Keratinocyte (primary cell): ENCODE data around the gene PPP1R2B. TPM values are rescaled to one million over a fixed set of nuclear protein-coding genes. Genes with fewer than 3 reads are reported as not detected.

Experiments
- DNase-seq: peaks from one replicate; pipeline ENCODE4 v3.0.0-alpha.2; 2011; ENCODE audit warnings: low read depth, missing footprints, low spot score
- FAIRE-seq: peaks from 2 replicates; lab custom pipeline; 2011; peaks lifted over from hg19 to GRCh38; lab: Jason Lieb, UNC
- H2AFZ ChIP-seq: 2 replicates; pipeline ENCODE4 v1.6.0; 2012; ENCODE audit warnings: low read length, control low read depth, inconsistent platforms; ENCODE audit not compliant: control insufficient read depth
- H3K27ac ChIP-seq: 2 replicates; pipeline ENCODE4 v1.5.1; 2011; ENCODE audit warnings: low read length; ENCODE audit not compliant: control insufficient read depth, insufficient read depth
- H3K27me3 ChIP-seq: 3 replicates; pipeline ENCODE4 v1.6.0; 2011; ENCODE audit warnings: low read length; ENCODE audit not compliant: control insufficient read depth, insufficient read depth; ENCODE audit errors: extremely low read depth
- H3K36me3 ChIP-seq, 2 experiments: 2 replicates in 1 of 2; 3 replicates in 1 of 2; pipeline ENCODE4 v1.5.1; 2011; ENCODE audit warnings: low read length in 2 of 2, mild to moderate bottlenecking in 1 of 2; ENCODE audit not compliant: control insufficient read depth in 2 of 2, insufficient read depth in 2 of 2; ENCODE audit errors: extremely low read depth in 1 of 2
- H3K4me1 ChIP-seq: 3 replicates; pipeline ENCODE4 v1.5.1; 2011; ENCODE audit warnings: low read length; ENCODE audit not compliant: control insufficient read depth, insufficient read depth; ENCODE audit errors: extremely low read depth
- H3K4me2 ChIP-seq: 3 replicates; pipeline ENCODE4 v1.6.0; 2011; ENCODE audit warnings: low read depth, low read length; ENCODE audit not compliant: control insufficient read depth, insufficient read depth; ENCODE audit errors: extremely low read depth
- H3K4me3 ChIP-seq, 3 experiments: fragments of 200-600 bp in 1 of 3; sonication (generic) in 1 of 3; 2 replicates in 2 of 3; 3 replicates in 1 of 3; pipeline ENCODE4 v1.5.1; 2011 to 2016; ENCODE audit warnings: low read length in 3 of 3, mild to moderate bottlenecking in 3 of 3, control low read depth in 2 of 3, inconsistent platforms in 1 of 3, low read depth in 1 of 3, mixed read lengths in 1 of 3, mixed run types in 1 of 3, moderate library complexity in 1 of 3; ENCODE audit not compliant: control insufficient read depth in 2 of 3, insufficient read depth in 2 of 3; ENCODE audit errors: extremely low read depth in 1 of 3
- H3K79me2 ChIP-seq: 2 replicates; pipeline ENCODE4 v1.6.0; 2012; ENCODE audit warnings: low read length; ENCODE audit not compliant: control insufficient read depth, insufficient read depth
- H3K9ac ChIP-seq: 3 replicates; pipeline ENCODE4 v1.6.0; 2011; ENCODE audit warnings: low read length; ENCODE audit not compliant: control insufficient read depth, insufficient read depth; ENCODE audit errors: extremely low read depth
- H3K9me1 ChIP-seq: 3 replicates; pipeline ENCODE4 v1.6.0; 2011; ENCODE audit warnings: low read length; ENCODE audit not compliant: control insufficient read depth, insufficient read depth; ENCODE audit errors: extremely low read depth
- H3K9me3 ChIP-seq: 2 replicates; pipeline ENCODE4 v1.5.1; 2012; ENCODE audit warnings: low read depth, low read length; ENCODE audit not compliant: control insufficient read depth
- H4K20me1 ChIP-seq: 3 replicates; pipeline ENCODE4 v1.6.0; 2011; ENCODE audit warnings: low read length; ENCODE audit not compliant: control insufficient read depth, insufficient read depth; ENCODE audit errors: extremely low read depth
- EZH2 ChIP-seq: IDR thresholded peaks from one replicate; pipeline ENCODE4 v1.6.1; 2012; ENCODE audit warnings: inconsistent platforms, mild to moderate bottlenecking, low read length, moderate library complexity
- dilution Hi-C: fragments of 300-500 bp; cut with MboI; formaldehyde crosslinking; loops from one replicate; pipeline ENCODE4 v1.7.0; 2020; ENCODE audit warnings: low sequenced_read_pairs; ENCODE audit not compliant: extremely low pct_ligation_motif_present
- polyA plus RNA-seq, 5 experiments: library from polyadenylated mRNA; depleted of rRNA in 3 of 5; stranded (reverse) in 3 of 5; stranded (forward) in 1 of 5; unstranded in 1 of 5; fragments of >200 nt; gene quantifications; 1 replicate in 1 of 5; 2 replicates in 3 of 5; 3 replicates in 1 of 5; pipeline versions ENCODE4 v1.2.1 to v1.2.3, GENCODE V29; 2011 to 2012; ENCODE audit warnings: missing spikeins in 2 of 5, low read depth in 1 of 5, low replicate concordance in 1 of 5
- TF ChIP-seq, protein P1 (sequence below), 3 experiments: IDR thresholded peaks in 1 of 3; conservative IDR thresholded peaks in 1 of 3; optimal IDR thresholded peaks in 1 of 3; 2 replicates in 2 of 3; 3 replicates in 1 of 3; pipeline versions ENCODE3 to v1.5.1; 2011; ENCODE audit warnings: low read length in 3 of 3, mild to moderate bottlenecking in 3 of 3, moderate library complexity in 2 of 3, control low read depth in 1 of 3, inconsistent platforms in 1 of 3; ENCODE audit not compliant: insufficient read depth in 2 of 3; ENCODE audit errors: extremely low read depth in 1 of 3

Gene PPP1R2B
- polyA plus RNA-seq, 1 donor (not counting 4 experiments of a cell fraction or from before 2014, with no cell fraction given), result 0.05 TPM

- Histone ChIP-seq H3K27ac (no peak overlapping the region), H3K9me3 (no peaks in the 10 kb centered on the region), H3K4me3 (no peak overlapping the region), H3K9me1 (no peaks in the 10 kb centered on the region), H4K20me1 (no peaks in the 10 kb centered on the region), H3K36me3 (no peaks in the 10 kb centered on the region), H3K79me2 (no peaks in the 10 kb centered on the region), H3K9ac (no peak overlapping the region), H3K4me1 (no peaks in the 10 kb centered on the region), H3K27me3 (no peaks in the 10 kb centered on the region), H3K4me2 (no peak overlapping the region), H2AFZ (no peak overlapping the region)
- TF ChIP-seq EZH2, result no peak
- TF ChIP-seq, protein P1, sequence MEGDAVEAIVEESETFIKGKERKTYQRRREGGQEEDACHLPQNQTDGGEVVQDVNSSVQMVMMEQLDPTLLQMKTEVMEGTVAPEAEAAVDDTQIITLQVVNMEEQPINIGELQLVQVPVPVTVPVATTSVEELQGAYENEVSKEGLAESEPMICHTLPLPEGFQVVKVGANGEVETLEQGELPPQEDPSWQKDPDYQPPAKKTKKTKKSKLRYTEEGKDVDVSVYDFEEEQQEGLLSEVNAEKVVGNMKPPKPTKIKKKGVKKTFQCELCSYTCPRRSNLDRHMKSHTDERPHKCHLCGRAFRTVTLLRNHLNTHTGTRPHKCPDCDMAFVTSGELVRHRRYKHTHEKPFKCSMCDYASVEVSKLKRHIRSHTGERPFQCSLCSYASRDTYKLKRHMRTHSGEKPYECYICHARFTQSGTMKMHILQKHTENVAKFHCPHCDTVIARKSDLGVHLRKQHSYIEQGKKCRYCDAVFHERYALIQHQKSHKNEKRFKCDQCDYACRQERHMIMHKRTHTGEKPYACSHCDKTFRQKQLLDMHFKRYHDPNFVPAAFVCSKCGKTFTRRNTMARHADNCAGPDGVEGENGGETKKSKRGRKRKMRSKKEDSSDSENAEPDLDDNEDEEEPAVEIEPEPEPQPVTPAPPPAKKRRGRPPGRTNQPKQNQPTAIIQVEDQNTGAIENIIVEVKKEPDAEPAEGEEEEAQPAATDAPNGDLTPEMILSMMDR (optimal IDR thresholded peaks at IDR 0.05 in 1 of 3, IDR thresholded peaks at IDR 0.05 in 1 of 3, conservative IDR thresholded peaks at IDR 0.05 in 1 of 3; ENCODE audit: extremely low read depth in 1 of 3, insufficient read depth in 2 of 3, low read length in 3 of 3), result no peak
- FAIRE-seq, result no peak
- dilution Hi-C loops, result no loop called here
- no peak for DNase-seq
Measured at GRCh38 chr5:156824241-156824640, 25.9 kb upstream of the PPP1R2B start.

DNA sequence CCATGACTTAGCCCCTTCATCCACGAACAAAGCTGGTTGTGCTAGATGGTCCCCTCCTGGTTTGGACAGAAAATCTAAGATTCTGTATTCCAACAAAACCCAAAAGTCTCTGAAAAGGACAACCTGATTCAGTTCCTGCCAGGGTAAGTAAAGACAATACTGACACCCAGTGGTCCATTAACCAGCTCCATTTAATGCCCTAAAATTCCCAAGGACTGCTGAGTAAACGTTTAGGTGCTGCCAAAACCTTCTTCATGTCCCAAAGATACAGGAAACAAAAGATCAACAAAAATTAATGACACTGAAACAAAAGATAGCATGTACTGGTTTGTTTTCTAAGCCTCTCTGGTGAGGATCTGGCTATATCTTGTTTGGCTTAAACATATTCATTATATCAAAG, 25.3 kb upstream of the PPP1R2B start:
- Histone ChIP-seq H3K4me2 (no peak overlapping the region), H4K20me1 (no peaks in the 10 kb centered on the region), H3K9ac (no peak overlapping the region), H3K79me2 (no peaks in the 10 kb centered on the region), H3K4me1 (no peaks in the 10 kb centered on the region), H3K36me3 (no peaks in the 10 kb centered on the region), H3K9me1 (no peaks in the 10 kb centered on the region), H3K4me3 (no peak overlapping the region), H3K27ac (no peak overlapping the region), H3K27me3 (no peaks in the 10 kb centered on the region), H2AFZ (no peak overlapping the region), H3K9me3 (no peaks in the 10 kb centered on the region)
- FAIRE-seq, result no peak
- DNase-seq, result no peak
- dilution Hi-C loops, result no loop called here
- TF ChIP-seq, protein P1 (optimal IDR thresholded peaks at IDR 0.05 in 1 of 3, IDR thresholded peaks at IDR 0.05 in 1 of 3, conservative IDR thresholded peaks at IDR 0.05 in 1 of 3; ENCODE audit: extremely low read depth in 1 of 3, insufficient read depth in 2 of 3, low read length in 3 of 3), result no peak
- no peak for TF ChIP-seq EZH2
